ENCODE data around the gene CASK.

The CASK gene

GRCh38 chrX:41759817-41760216, 163.5 kb downstream of the CASK start:
- H3K4me3 ChIP-seq = no peak overlapping the region
- no peaks in the 10 kb centered on the region for H3K9me3 ChIP-seq (ENCODE audit: low read depth, low read length)
- TF ChIP-seq FOXP2 (optimal IDR thresholded peaks at IDR 0.05; ENCODE audit: control extremely low read depth, extremely low read length, insufficient read depth) = no peak
- TF ChIP-seq POLR2AphosphoS5 (IDR thresholded peaks at IDR 0.05; ENCODE audit: borderline replicate concordance, low read depth, low read length) = no peak
- no peak for TF ChIP-seq EZH2 (IDR thresholded peaks at IDR 0.05)
- H3K27ac ChIP-seq = no peak overlapping the region
- no peaks in the 10 kb centered on the region for H3K36me3 ChIP-seq (ENCODE audit: insufficient read depth, low read length)
- no peak overlapping the region for H3K9ac ChIP-seq (ENCODE audit: insufficient read length)
- DNase-seq (ENCODE audit: low read depth, low spot score) = no peak

GRCh38 chrX:41758401-41758800, 165.0 kb downstream of the CASK start:
- Histone ChIP-seq H3K9ac (ENCODE audit: insufficient read length) (no peak overlapping the region), H3K36me3 (ENCODE audit: insufficient read depth, low read length) (no peaks in the 10 kb centered on the region), H3K9me3 (ENCODE audit: low read depth, low read length) (no peaks in the 10 kb centered on the region), H3K27ac (no peak overlapping the region), H3K4me3 (no peak overlapping the region)
- no peak for DNase-seq (ENCODE audit: low read depth, low spot score)
- TF ChIP-seq FOXP2 (optimal IDR thresholded peaks at IDR 0.05; ENCODE audit: control extremely low read depth, extremely low read length, insufficient read depth) (no peak), POLR2AphosphoS5 (IDR thresholded peaks at IDR 0.05; ENCODE audit: borderline replicate concordance, low read depth, low read length) (no peak), EZH2 (IDR thresholded peaks at IDR 0.05) (no peak)

- Histone ChIP-seq H3K36me3 (ENCODE audit: insufficient read depth, low read length) (no peaks in the 10 kb centered on the region), H3K9ac (ENCODE audit: insufficient read length) (no peak overlapping the region), H3K4me3 (no peak overlapping the region), H3K9me3 (ENCODE audit: low read depth, low read length) (no peaks in the 10 kb centered on the region), H3K27ac (no peak overlapping the region)
- TF ChIP-seq FOXP2 (optimal IDR thresholded peaks at IDR 0.05; ENCODE audit: control extremely low read depth, extremely low read length, insufficient read depth) = no peak
- TF ChIP-seq EZH2 (IDR thresholded peaks at IDR 0.05) = no peak
- TF ChIP-seq POLR2AphosphoS5 (IDR thresholded peaks at IDR 0.05; ENCODE audit: borderline replicate concordance, low read depth, low read length) = no peak
- no peak for DNase-seq (ENCODE audit: low read depth, low spot score)
Observed at GRCh38 chrX:41750716-41751115, 172.6 kb downstream of the CASK start.

- Histone ChIP-seq H3K9me3 (ENCODE audit: low read depth, low read length) (no peaks in the 10 kb centered on the region), H3K9ac (ENCODE audit: insufficient read length) (no peak overlapping the region), H3K36me3 (ENCODE audit: insufficient read depth, low read length) (no peaks in the 10 kb centered on the region), H3K27ac (no peak overlapping the region), H3K4me3 (no peak overlapping the region)
- no peak for TF ChIP-seq EZH2 (IDR thresholded peaks at IDR 0.05)
- TF ChIP-seq POLR2AphosphoS5 (IDR thresholded peaks at IDR 0.05; ENCODE audit: borderline replicate concordance, low read depth, low read length) = no peak
- TF ChIP-seq FOXP2 (optimal IDR thresholded peaks at IDR 0.05; ENCODE audit: control extremely low read depth, extremely low read length, insufficient read depth) = no peak
- no peak for DNase-seq (ENCODE audit: low read depth, low spot score)
Observed at GRCh38 chrX:41739871-41740270, 183.5 kb downstream of the CASK start.

- no peak overlapping the region for H3K9ac ChIP-seq (ENCODE audit: insufficient read length)
- TF ChIP-seq EZH2 (IDR thresholded peaks at IDR 0.05) (no peak), FOXP2 (optimal IDR thresholded peaks at IDR 0.05; ENCODE audit: control extremely low read depth, extremely low read length, insufficient read depth) (no peak), POLR2AphosphoS5 (IDR thresholded peaks at IDR 0.05; ENCODE audit: borderline replicate concordance, low read depth, low read length) (no peak)
Observed at GRCh38 chrX:41737065-41737464, 186.3 kb downstream of the CASK start.

GRCh38 chrX:41734530-41734929, 188.8 kb downstream of the CASK start:
- H3K9ac ChIP-seq (ENCODE audit: insufficient read length) = no peak overlapping the region
- H3K4me3 ChIP-seq = no peak overlapping the region
- no peak overlapping the region for H3K27ac ChIP-seq
- no peaks in the 10 kb centered on the region for H3K9me3 ChIP-seq (ENCODE audit: low read depth, low read length)
- no peaks in the 10 kb centered on the region for H3K36me3 ChIP-seq (ENCODE audit: insufficient read depth, low read length)
- no peak for TF ChIP-seq FOXP2 (optimal IDR thresholded peaks at IDR 0.05; ENCODE audit: control extremely low read depth, extremely low read length, insufficient read depth)
- TF ChIP-seq POLR2AphosphoS5 (IDR thresholded peaks at IDR 0.05; ENCODE audit: borderline replicate concordance, low read depth, low read length) = no peak
- no peak for TF ChIP-seq EZH2 (IDR thresholded peaks at IDR 0.05)
- no peak for DNase-seq (ENCODE audit: low read depth, low spot score)

More at GRCh38 chrX:41737065-41737464, 186.3 kb downstream of the CASK start:
- DNase-seq (ENCODE audit: low read depth, low spot score) = no peak
- no peaks in the 10 kb centered on the region for H3K36me3 ChIP-seq (ENCODE audit: insufficient read depth, low read length)
- no peak overlapping the region for H3K4me3 ChIP-seq
- H3K9me3 ChIP-seq (ENCODE audit: low read depth, low read length) = no peaks in the 10 kb centered on the region
- H3K27ac ChIP-seq = no peak overlapping the region

- Histone ChIP-seq H3K9me3 (ENCODE audit: low read depth, low read length) (no peaks in the 10 kb centered on the region), H3K36me3 (ENCODE audit: insufficient read depth, low read length) (no peaks in the 10 kb centered on the region), H3K27ac (no peak overlapping the region), H3K4me3 (no peak overlapping the region), H3K9ac (ENCODE audit: insufficient read length) (no peak overlapping the region)
- TF ChIP-seq POLR2AphosphoS5 (IDR thresholded peaks at IDR 0.05; ENCODE audit: borderline replicate concordance, low read depth, low read length) (no peak), FOXP2 (optimal IDR thresholded peaks at IDR 0.05; ENCODE audit: control extremely low read depth, extremely low read length, insufficient read depth) (no peak), EZH2 (IDR thresholded peaks at IDR 0.05) (no peak)
- no peak for DNase-seq (ENCODE audit: low read depth, low spot score)
Observed at GRCh38 chrX:41733939-41734338, 189.4 kb downstream of the CASK start.

- H3K4me3 ChIP-seq = no peak overlapping the region
- no peak for DNase-seq (ENCODE audit: low read depth, low spot score)
- no peaks in the 10 kb centered on the region for H3K36me3 ChIP-seq (ENCODE audit: insufficient read depth, low read length)
- no peak overlapping the region for H3K9ac ChIP-seq (ENCODE audit: insufficient read length)
- TF ChIP-seq POLR2AphosphoS5 (IDR thresholded peaks at IDR 0.05; ENCODE audit: borderline replicate concordance, low read depth, low read length) (no peak), EZH2 (IDR thresholded peaks at IDR 0.05) (no peak), FOXP2 (optimal IDR thresholded peaks at IDR 0.05; ENCODE audit: control extremely low read depth, extremely low read length, insufficient read depth) (no peak)
- H3K27ac ChIP-seq = no peak overlapping the region
- H3K9me3 ChIP-seq (ENCODE audit: low read depth, low read length) = no peaks in the 10 kb centered on the region
Observed at GRCh38 chrX:41732260-41732659, 191.1 kb downstream of the CASK start.

- H3K9me3 ChIP-seq (ENCODE audit: low read depth, low read length) = no peaks in the 10 kb centered on the region
- TF ChIP-seq POLR2AphosphoS5 (IDR thresholded peaks at IDR 0.05; ENCODE audit: borderline replicate concordance, low read depth, low read length) = no peak
- TF ChIP-seq EZH2 (IDR thresholded peaks at IDR 0.05) = no peak
- no peak for TF ChIP-seq FOXP2 (optimal IDR thresholded peaks at IDR 0.05; ENCODE audit: control extremely low read depth, extremely low read length, insufficient read depth)
- no peak overlapping the region for H3K4me3 ChIP-seq
- no peak overlapping the region for H3K9ac ChIP-seq (ENCODE audit: insufficient read length)
- H3K36me3 ChIP-seq (ENCODE audit: insufficient read depth, low read length) = no peaks in the 10 kb centered on the region
- no peak overlapping the region for H3K27ac ChIP-seq
- DNase-seq (ENCODE audit: low read depth, low spot score) = no peak
Observed at GRCh38 chrX:41730081-41730480, 193.3 kb downstream of the CASK start.
